Mammary epithelial cell (primary cell): ENCODE measurements around the gene PDGFC.

ENCODE experiments used
- EZH2 ChIP-seq: IDR thresholded peaks from 2 replicates; pipeline ENCODE4 v1.6.1; 2012; ENCODE audit warnings: low read length, inconsistent platforms, borderline replicate concordance
- TF ChIP-seq, protein P1 (sequence below), 2 donors: IDR thresholded peaks in 1 of 2; conservative IDR thresholded peaks in 1 of 2; 2 replicates each; pipeline ENCODE4 v1.5.1; 2011 to 2012; ENCODE audit warnings: inconsistent platforms in 2 of 2, low read length in 2 of 2, mild to moderate bottlenecking in 2 of 2, control low read depth in 1 of 2, low read depth in 1 of 2; ENCODE audit not compliant: insufficient read depth in 1 of 2; ENCODE audit errors: extremely low read depth in 1 of 2

DNA sequence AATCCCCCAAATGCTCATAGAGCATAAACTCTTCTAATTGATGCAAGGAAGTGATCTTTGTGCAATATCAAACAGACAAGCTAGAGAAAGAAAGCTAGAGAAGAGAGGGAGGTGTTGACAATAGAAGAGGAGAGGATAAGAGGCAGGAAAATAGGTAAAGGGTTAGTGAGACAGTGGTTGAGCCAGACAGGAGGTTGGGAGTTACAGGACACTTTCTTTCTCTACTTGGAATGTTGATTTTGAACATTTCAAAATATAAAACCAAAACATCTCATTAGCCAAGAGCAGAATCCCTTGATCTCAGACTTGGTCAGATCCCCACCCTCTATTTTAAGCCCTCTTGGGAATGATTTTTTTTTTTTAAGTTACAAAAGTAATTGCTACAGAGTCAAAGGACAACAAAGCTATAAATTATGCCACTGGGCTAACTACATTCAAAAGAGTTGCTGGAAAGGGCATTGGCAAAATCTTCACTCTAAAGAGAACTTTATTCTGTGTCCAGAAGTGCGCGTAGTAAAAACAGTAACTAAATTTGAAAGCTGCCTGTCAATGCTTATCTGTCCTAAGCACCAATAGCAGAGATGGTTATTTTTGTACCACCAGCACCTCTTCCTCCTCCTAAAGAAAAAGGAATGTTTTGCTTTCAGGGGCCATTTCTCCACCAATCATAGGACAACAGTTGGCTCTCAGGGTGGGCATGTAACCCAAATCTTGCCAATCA is 133.8 kb downstream of the PDGFC start:
- TF ChIP-seq, protein P1, sequence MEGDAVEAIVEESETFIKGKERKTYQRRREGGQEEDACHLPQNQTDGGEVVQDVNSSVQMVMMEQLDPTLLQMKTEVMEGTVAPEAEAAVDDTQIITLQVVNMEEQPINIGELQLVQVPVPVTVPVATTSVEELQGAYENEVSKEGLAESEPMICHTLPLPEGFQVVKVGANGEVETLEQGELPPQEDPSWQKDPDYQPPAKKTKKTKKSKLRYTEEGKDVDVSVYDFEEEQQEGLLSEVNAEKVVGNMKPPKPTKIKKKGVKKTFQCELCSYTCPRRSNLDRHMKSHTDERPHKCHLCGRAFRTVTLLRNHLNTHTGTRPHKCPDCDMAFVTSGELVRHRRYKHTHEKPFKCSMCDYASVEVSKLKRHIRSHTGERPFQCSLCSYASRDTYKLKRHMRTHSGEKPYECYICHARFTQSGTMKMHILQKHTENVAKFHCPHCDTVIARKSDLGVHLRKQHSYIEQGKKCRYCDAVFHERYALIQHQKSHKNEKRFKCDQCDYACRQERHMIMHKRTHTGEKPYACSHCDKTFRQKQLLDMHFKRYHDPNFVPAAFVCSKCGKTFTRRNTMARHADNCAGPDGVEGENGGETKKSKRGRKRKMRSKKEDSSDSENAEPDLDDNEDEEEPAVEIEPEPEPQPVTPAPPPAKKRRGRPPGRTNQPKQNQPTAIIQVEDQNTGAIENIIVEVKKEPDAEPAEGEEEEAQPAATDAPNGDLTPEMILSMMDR (conservative IDR thresholded peaks at IDR 0.05 in 1 of 2, IDR thresholded peaks at IDR 0.05 in 1 of 2; ENCODE audit: extremely low read depth in 1 of 2, insufficient read depth in 1 of 2, low read depth in 1 of 2, low read length in 2 of 2), result no peak
- no peak for TF ChIP-seq EZH2
